ENCODE measurements around the gene GPRIN3.

The GPRIN3 gene

GRCh38 chr4:89290727-89291516 is 16.7 kb downstream of the GPRIN3 start:
- TF ChIP-seq, protein P1, sequence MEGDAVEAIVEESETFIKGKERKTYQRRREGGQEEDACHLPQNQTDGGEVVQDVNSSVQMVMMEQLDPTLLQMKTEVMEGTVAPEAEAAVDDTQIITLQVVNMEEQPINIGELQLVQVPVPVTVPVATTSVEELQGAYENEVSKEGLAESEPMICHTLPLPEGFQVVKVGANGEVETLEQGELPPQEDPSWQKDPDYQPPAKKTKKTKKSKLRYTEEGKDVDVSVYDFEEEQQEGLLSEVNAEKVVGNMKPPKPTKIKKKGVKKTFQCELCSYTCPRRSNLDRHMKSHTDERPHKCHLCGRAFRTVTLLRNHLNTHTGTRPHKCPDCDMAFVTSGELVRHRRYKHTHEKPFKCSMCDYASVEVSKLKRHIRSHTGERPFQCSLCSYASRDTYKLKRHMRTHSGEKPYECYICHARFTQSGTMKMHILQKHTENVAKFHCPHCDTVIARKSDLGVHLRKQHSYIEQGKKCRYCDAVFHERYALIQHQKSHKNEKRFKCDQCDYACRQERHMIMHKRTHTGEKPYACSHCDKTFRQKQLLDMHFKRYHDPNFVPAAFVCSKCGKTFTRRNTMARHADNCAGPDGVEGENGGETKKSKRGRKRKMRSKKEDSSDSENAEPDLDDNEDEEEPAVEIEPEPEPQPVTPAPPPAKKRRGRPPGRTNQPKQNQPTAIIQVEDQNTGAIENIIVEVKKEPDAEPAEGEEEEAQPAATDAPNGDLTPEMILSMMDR (IDR thresholded peaks at IDR 0.05; ENCODE audit: low read depth, low read length), result no peak
- no peak overlapping the region for H3K4me3 ChIP-seq (ENCODE audit: low read depth, low read length)
- DNase-seq (ENCODE audit: low read depth, low spot score), result no peak
- in situ Hi-C loops (cut with HindIII; ENCODE audit: low sequenced_read_pairs), result no loop called here

DNA sequence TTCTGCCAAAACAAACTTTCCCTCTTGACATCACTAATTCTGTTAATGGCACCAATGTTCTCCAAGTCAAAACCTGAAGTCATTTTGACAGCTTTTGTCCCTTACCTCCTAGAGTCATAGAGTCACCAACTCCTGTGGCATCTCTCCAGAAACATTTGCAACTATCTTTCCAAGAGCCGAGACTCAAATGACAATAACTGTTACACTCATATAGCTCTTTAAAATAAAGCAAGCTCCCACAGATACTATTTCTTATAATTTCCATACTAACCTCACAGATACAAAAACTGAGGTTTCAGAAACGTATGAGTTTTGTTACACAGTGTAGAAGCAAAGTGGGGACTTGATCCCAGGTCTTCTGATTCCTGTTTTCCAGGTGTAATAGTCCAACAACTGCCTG is 18.3 kb downstream of the GPRIN3 start:
- TF ChIP-seq, protein P1 (IDR thresholded peaks at IDR 0.05; ENCODE audit: low read depth, low read length), result no peak
- H3K4me3 ChIP-seq (ENCODE audit: low read depth, low read length), result no peak overlapping the region
- DNase-seq (ENCODE audit: low read depth, low spot score), result no peak
- in situ Hi-C loops (cut with HindIII; ENCODE audit: low sequenced_read_pairs), result no loop called here

DNA sequence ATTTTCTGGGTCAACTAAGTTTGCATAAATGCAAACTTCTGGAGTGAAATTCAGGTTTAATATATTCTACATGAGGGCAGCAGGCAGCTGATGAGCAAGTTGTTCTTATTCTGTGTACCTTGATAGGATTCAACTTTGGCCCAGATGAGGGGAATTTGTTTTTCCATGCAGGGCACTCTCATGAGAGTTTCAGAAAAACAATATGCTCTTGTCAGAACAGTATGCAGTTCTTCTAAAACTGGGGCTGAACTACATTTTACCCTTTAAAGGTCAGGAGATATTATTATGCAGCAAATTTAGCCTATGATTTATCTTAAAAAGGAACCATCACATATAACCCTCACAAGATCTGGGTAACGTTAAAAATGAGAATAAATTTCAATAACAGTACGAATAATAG is 19.2 kb downstream of the GPRIN3 start:
- in situ Hi-C loops (cut with HindIII; ENCODE audit: low sequenced_read_pairs), result no loop called here
- TF ChIP-seq, protein P1 (IDR thresholded peaks at IDR 0.05; ENCODE audit: low read depth, low read length), result no peak
- no peak overlapping the region for H3K4me3 ChIP-seq (ENCODE audit: low read depth, low read length)
- DNase-seq (ENCODE audit: low read depth, low spot score), result no peak

DNA sequence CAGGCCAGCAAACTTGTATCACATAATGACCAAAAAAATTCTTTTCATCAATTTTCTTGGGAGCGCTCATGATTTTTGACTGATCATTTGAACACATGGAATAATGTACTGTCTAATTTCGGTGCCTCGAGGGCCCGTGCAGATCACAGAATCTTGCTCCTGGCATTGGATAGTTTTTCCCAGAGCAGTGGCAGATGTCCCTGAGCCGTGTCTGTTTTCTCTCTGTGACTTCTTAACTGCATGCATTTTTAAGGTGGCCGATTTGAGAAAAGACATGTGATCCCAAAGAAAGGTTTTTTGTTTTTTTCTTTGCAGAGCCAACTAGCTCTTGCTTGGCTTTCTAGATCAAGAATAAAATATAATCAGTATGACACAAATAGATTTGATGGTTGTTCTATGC is 19.7 kb downstream of the GPRIN3 start:
- no peak overlapping the region for H3K4me3 ChIP-seq (ENCODE audit: low read depth, low read length)
- DNase-seq (ENCODE audit: low read depth, low spot score), result no peak
- TF ChIP-seq, protein P1 (IDR thresholded peaks at IDR 0.05; ENCODE audit: low read depth, low read length), result no peak
- in situ Hi-C loops (cut with HindIII; ENCODE audit: low sequenced_read_pairs), result no loop called here

GRCh38 chr4:89285745-89286144 is 21.9 kb downstream of the GPRIN3 start:
- TF ChIP-seq, protein P1 (IDR thresholded peaks at IDR 0.05; ENCODE audit: low read depth, low read length), result no peak
- no peak overlapping the region for H3K4me3 ChIP-seq (ENCODE audit: low read depth, low read length)
- in situ Hi-C loops (cut with HindIII; ENCODE audit: low sequenced_read_pairs), result no loop called here
- no peak for DNase-seq (ENCODE audit: low read depth, low spot score)

GRCh38 chr4:89284828-89285227 is 22.8 kb downstream of the GPRIN3 start:
- DNase-seq (ENCODE audit: low read depth, low spot score), result no peak
- TF ChIP-seq, protein P1 (IDR thresholded peaks at IDR 0.05; ENCODE audit: low read depth, low read length), result no peak
- no peak overlapping the region for H3K4me3 ChIP-seq (ENCODE audit: low read depth, low read length)
- in situ Hi-C loops (cut with HindIII; ENCODE audit: low sequenced_read_pairs), result no loop called here
